ENCODE data around the gene ARHGAP26. TPM values are rescaled to one million over a fixed set of nuclear protein-coding genes. Genes with fewer than 3 reads are reported as not detected.

ARHGAP26 gene
- total RNA-seq, 1 donor from 2014 or later, result 8.9 TPM

DNA sequence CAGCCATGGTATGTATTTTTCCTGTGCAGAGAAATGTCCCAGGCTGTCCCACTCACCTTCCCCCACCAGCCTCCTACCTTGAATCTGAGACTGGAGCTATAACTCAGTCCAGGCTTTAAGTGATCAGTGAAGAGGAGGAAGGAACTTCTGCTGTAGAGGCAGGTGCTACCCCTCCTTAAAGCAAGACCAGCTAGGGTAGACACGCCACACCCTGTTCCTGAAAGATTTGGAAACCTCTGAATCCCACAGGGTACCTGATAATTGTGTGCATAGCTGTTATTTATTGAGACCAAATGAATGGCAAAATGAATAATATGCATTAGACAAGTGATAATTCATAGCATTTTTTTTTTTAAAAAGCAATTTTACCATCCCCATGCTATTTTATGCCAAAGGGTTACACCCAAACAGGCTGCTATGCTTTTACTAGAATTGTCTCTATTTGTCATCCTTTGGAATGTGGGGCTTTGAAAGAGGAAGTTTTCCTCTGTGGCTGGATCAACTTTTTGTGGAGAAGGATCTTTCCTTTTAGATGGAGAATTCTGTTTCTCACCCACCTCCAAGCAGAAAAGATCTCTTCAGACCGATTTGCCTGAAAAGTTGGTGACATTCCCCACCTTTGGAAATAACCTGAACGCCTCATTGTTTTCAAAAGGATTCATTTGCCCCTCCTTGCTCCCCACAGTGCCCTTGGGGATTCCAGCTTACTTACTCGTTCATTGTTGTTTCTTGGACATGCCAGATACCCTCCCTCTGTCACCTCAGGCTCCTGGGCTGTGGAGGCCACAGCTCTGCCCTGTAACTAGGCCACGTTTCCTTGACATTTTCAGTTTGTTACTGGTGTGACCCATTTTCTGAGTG is 384.6 kb downstream of the ARHGAP26 start:
- peaks cover 11% of the 10 kb centered on the region for H3K4me1 Mint-ChIP-seq
- DNase-seq (ENCODE audit: low spot score in 2 of 2, unreplicated experiment in 2 of 2), result no peak
- peak overlapping the region; percentile 45 for H3K27ac Mint-ChIP-seq
- TF ChIP-seq, protein P1, sequence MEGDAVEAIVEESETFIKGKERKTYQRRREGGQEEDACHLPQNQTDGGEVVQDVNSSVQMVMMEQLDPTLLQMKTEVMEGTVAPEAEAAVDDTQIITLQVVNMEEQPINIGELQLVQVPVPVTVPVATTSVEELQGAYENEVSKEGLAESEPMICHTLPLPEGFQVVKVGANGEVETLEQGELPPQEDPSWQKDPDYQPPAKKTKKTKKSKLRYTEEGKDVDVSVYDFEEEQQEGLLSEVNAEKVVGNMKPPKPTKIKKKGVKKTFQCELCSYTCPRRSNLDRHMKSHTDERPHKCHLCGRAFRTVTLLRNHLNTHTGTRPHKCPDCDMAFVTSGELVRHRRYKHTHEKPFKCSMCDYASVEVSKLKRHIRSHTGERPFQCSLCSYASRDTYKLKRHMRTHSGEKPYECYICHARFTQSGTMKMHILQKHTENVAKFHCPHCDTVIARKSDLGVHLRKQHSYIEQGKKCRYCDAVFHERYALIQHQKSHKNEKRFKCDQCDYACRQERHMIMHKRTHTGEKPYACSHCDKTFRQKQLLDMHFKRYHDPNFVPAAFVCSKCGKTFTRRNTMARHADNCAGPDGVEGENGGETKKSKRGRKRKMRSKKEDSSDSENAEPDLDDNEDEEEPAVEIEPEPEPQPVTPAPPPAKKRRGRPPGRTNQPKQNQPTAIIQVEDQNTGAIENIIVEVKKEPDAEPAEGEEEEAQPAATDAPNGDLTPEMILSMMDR (IDR thresholded peaks at IDR 0.05; ENCODE audit: unreplicated experiment), result no peak
- no peaks in the 10 kb centered on the region for H3K9me3 Mint-ChIP-seq
- H3K36me3 Mint-ChIP-seq, result no peaks in the 10 kb centered on the region
- no peak overlapping the region for H3K4me3 Mint-ChIP-seq
- H3K27me3 Mint-ChIP-seq (ENCODE audit: low read depth), result no peaks in the 10 kb centered on the region

DNA sequence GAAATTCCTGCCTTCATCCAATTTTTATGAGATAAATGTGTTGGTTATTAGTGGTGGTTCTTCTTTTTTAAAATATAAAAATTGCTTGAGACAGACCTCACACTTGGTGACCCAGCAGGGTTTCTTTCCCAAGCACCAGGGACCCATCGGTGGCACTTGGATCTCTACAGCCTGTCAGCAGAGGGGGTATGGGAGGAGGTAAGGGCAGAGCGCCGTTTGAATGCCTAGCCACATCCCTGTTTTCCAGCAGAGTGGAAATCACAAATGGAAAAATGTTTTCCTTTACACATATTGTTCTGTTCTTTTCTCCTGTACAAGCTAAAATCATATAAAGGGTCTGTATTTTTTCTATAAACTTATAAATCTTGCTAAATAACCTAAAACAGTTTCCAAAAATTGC is 385.3 kb downstream of the ARHGAP26 start:
- peaks cover 11% of the 10 kb centered on the region for H3K4me1 Mint-ChIP-seq
- no peaks in the 10 kb centered on the region for H3K9me3 Mint-ChIP-seq
- no peaks in the 10 kb centered on the region for H3K27me3 Mint-ChIP-seq (ENCODE audit: low read depth)
- H3K27ac Mint-ChIP-seq, result no peak overlapping the region
- TF ChIP-seq, protein P1 (IDR thresholded peaks at IDR 0.05; ENCODE audit: unreplicated experiment), result no peak
- no peak overlapping the region for H3K4me3 Mint-ChIP-seq
- DNase-seq (ENCODE audit: low spot score in 2 of 2, unreplicated experiment in 2 of 2), result no peak
- H3K36me3 Mint-ChIP-seq, result no peaks in the 10 kb centered on the region

GRCh38 chr5:143156086-143156485 is 385.9 kb downstream of the ARHGAP26 start:
- Mint-ChIP-seq H3K4me1 (peaks cover 11% of the 10 kb centered on the region), H3K4me3 (no peak overlapping the region), H3K9me3 (no peaks in the 10 kb centered on the region), H3K36me3 (no peaks in the 10 kb centered on the region), H3K27ac (no peak overlapping the region), H3K27me3 (ENCODE audit: low read depth) (no peaks in the 10 kb centered on the region)
- TF ChIP-seq, protein P1 (IDR thresholded peaks at IDR 0.05; ENCODE audit: unreplicated experiment), result no peak
- DNase-seq (ENCODE audit: low spot score in 2 of 2, unreplicated experiment in 2 of 2), result no peak

- TF ChIP-seq, protein P1 (IDR thresholded peaks at IDR 0.05; ENCODE audit: unreplicated experiment), result no peak
- Mint-ChIP-seq H3K27ac (no peak overlapping the region), H3K4me1 (peaks cover 11% of the 10 kb centered on the region), H3K9me3 (no peaks in the 10 kb centered on the region), H3K36me3 (no peaks in the 10 kb centered on the region), H3K4me3 (no peak overlapping the region), H3K27me3 (ENCODE audit: low read depth) (no peaks in the 10 kb centered on the region)
- no peak for DNase-seq (ENCODE audit: low spot score in 2 of 2, unreplicated experiment in 2 of 2)
These were observed 386.4 kb downstream of the ARHGAP26 start for GRCh38 chr5:143156572-143156971.

DNA sequence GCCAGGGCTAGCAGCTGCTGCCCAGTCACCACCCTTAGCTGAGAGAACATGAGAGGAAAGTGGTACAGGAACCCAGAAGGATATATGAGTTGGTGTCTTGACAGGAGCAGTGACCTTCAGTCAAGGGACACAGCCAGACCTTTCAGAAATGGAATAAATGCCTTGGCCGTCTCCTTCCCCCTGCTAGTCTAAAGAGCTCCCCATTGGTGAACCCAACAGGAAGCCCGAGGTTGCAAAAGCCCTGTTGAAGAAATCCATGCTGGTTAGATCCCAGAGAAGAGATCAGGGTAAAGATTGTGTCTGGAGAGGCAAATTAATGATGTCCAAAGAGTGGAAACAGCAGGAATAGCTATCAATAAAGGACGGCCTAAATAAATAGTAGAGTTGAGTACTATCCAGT is 388.9 kb downstream of the ARHGAP26 start:
- TF ChIP-seq, protein P1 (IDR thresholded peaks at IDR 0.05; ENCODE audit: unreplicated experiment), result no peak

More for the DNA sequence above, 388.9 kb downstream of the ARHGAP26 start:
- H3K9me3 Mint-ChIP-seq, result no peaks in the 10 kb centered on the region
- no peak overlapping the region for H3K4me3 Mint-ChIP-seq
- no peak for DNase-seq (ENCODE audit: low spot score in 2 of 2, unreplicated experiment in 2 of 2)
- H3K36me3 Mint-ChIP-seq, result no peaks in the 10 kb centered on the region
- H3K27me3 Mint-ChIP-seq (ENCODE audit: low read depth), result no peaks in the 10 kb centered on the region
- H3K27ac Mint-ChIP-seq, result no peak overlapping the region
- peaks cover 8% of the 10 kb centered on the region for H3K4me1 Mint-ChIP-seq

All from mesothelial cell of epicardium (in vitro differentiated cells).